ENCODE data around the gene EN2.

EN2 gene

GRCh38 chr7:155465761-155466141 is 7.8 kb downstream of the EN2 start:
- no peak for DNase-seq

- DNase-seq = no peak
Measured at GRCh38 chr7:155466142-155466813, 8.3 kb downstream of the EN2 start.

- no peak for DNase-seq
Measured at GRCh38 chr7:155466814-155467733, 9.1 kb downstream of the EN2 start.

GRCh38 chr7:155467846-155468784 is 10.2 kb downstream of the EN2 start:
- no peak for DNase-seq

- DNase-seq = no peak
Measured at GRCh38 chr7:155468785-155469148, 10.8 kb downstream of the EN2 start.

GRCh38 chr7:155469311-155470185 is 11.6 kb downstream of the EN2 start:
- no peak for DNase-seq

- DNase-seq = no peak
Measured at GRCh38 chr7:155470186-155470487, 12.2 kb downstream of the EN2 start.

GRCh38 chr7:155470686-155471638 is 13.0 kb downstream of the EN2 start:
- DNase-seq = no peak

- DNase-seq = no peak
Measured at GRCh38 chr7:155471718-155472117, 13.8 kb downstream of the EN2 start.

- DNase-seq = no peak
Measured at GRCh38 chr7:155477476-155477875, 19.5 kb downstream of the EN2 start.

- no peak for DNase-seq
Measured at GRCh38 chr7:155481764-155482163, 23.8 kb downstream of the EN2 start.

GRCh38 chr7:155482511-155483183 is 24.7 kb downstream of the EN2 start:
- no peak for DNase-seq

GRCh38 chr7:155483245-155483644 is 25.3 kb downstream of the EN2 start:
- DNase-seq = no peak

GRCh38 chr7:155483868-155484325 is 26.0 kb downstream of the EN2 start:
- DNase-seq = no peak

- no peak for DNase-seq
Measured at GRCh38 chr7:155484483-155485399, 26.8 kb downstream of the EN2 start.

GRCh38 chr7:155486783-155487508 is 29.0 kb downstream of the EN2 start:
- DNase-seq = no peak

GRCh38 chr7:155487509-155488482 is 29.9 kb downstream of the EN2 start:
- DNase-seq = no peak
